Measurements from ENCODE around the gene SLC12A4. TPM values are rescaled to one million over a fixed set of nuclear protein-coding genes. Genes with fewer than 3 reads are reported as not detected.
"Not testable (repeated sequence)": the region's sequence is repeated elsewhere in the genome, so short reads cannot be mapped to it uniquely, and the experiment has no call there.

Gene SLC12A4
- total RNA-seq (2014; rRNA removed; shearing (Covaris generic)) = 10.0 and 14.1 TPM in 2 replicates

DNA sequence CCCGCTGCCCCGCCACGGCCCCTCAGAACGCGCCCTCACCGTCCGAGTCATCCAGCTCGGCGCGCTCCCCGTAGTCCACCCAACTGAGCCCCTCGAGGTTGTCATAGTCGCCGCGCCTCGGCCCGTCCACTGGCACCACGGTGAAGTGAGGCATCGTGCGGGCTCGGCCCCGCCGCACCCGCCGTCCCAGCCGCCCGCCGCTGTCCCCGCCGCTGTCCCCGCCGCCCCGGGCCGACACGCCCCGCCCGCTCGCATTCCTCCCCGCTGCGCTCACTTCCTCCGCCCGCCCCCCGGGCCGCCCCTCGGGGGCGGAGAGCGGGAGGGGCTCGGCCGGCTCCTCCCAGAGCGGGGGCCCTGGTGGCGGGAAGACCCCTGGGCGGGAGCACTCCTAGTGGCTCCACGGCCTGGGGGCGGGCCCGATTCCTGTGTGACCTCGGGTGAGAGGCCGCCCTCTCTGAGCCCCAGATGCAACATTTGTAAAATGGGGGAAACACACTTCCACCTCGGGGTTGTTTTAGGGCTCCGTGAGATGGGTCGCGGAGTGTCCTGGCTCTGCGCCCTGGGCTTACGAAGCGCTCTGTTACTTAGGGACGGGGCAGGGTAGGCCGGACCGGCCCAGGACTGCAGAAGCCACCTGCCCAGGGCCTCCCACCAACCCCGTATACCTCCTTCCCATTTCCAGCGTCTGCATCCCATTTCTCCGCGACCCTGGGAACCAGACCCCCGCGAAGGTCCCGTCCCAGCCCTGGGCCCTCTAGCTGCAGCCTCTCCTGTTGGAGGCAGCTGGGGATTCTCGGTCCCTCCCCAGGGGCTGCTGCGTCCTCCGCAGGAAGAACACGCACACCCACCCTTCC lies at the start of gene SLC12A4:
Gene SLC12A4, minus strand, starts transcription at position 238 of the 854 bp plus-strand sequence. Its CDS starts 84 bp downstream, at position 154.
- DNase-seq (ENCODE audit: low spot score) = peak; percentile 37

DNA sequence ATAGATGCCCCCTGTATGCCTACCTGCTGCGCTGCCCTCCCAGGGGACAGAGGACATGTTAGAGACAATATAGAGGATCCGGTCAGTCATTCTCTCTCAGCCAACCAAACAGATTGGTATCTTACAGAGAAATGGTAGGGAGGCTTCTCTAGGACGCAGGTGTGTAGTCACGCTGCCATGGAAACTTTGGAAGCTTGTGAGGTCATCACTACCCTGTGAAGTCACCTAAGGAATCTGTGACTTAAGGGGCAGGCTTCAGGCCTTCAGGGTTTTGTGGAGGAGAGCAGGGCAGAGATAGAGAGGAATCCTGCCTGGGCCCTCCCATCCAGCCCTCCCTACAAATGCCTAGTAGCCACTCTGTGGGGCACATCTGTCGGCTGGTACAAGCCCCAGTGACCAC lies 47.2 kb upstream of the SLC12A4 start, which contains the start of gene DPEP2NB:
Gene DPEP2NB, minus strand, starts transcription at position 231 of the 400 bp plus-strand sequence. Its CDS starts 141 bp downstream, at position 90.
- DNase-seq (ENCODE audit: low spot score) = no peak

DNA sequence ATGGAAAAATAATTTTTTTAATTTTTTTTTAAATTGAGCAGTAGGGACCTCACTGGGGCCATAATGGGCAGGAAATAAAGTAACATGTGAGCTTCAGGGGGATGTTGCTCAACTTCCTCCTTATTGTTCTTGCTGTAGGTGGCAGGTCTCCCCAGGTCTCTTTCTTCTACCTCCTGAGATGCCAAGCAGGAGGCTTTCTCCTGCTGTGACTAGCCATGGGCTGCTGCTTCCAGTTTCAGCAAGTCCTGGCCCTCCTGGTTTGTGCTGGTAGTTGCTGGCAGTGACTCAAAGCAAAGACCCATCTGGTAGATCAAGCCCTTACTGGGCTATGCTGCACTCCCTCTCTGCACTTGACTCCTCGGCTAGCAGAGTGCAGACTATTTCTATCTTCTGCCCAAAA lies 45.0 kb upstream of the SLC12A4 start:
- DNase-seq (ENCODE audit: low spot score) = no peak

DNA sequence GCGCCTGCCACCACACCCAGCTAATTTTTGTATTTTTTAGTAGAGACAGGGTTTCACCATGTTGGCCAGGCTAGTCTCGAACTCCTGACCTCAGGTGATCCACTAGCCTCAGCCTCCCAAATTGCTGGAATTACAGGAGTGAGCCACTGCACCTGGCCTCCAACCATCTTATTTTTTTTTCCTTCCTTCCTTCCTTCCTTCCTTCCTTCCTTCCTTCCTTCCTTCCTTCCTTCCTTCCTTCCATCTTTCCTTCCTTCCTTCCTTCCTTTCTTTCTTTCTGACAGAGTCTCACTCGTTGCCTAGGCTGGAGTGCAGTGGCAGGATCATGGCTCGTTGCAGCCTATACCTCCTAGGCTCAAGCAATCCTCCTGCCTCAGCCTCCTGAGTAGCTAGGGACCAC lies 41.4 kb upstream of the SLC12A4 start:
- DNase-seq (ENCODE audit: low spot score) = not testable (repeated sequence)

DNA sequence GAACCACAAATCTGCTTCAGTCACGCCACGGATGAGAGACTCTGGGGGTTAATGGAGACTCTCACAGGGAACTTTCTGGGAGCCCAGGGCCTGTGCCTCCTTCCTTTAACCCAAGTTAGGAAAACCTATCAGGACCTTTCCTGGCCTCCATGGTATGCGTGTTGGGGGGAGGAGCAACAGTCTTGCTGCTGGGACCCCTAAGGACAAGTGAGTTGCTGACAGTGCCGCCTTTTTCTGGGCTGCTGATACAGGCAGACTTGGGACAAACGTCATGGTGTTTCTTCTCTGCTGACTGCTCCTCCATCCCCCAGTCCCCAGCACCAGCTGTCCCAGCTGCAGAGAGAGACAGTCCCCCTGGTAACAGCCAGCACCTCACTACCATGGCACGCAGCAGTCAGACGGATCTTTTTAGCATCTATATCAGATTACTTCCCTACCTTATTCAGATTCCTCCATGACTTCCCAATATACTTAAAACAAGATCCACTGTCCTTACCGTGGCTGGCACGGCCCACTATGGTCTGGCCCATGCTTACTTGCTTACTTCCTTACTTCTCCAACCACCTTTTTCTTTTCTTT lies 40.8 kb upstream of the SLC12A4 start:
- no peak for DNase-seq (ENCODE audit: low spot score)

DNA sequence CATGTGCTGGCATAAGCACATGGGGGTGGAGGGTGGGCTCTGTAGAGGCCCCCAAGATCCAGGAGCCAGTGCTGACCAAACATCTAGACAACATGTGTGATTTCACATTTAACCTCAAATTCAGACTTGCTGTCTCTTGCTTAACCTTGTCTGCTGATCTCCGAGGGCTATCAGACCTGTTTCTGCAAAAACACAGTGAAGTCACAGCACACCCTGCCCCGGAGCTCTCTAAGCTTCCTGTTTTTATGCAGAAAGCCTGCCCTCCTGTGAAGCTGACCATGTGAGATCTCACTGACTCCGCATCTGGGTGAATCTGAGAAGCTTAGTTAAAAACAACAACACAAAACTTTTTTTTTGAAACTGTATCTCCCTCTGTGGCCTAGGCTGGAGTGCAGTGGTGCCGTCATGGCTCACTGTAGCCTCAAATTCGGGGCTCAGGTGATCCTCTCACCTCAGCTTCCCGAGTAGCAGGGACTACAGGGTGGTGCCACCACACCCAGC lies 37.4 kb upstream of the SLC12A4 start:
- no peak for DNase-seq (ENCODE audit: low spot score)

DNA sequence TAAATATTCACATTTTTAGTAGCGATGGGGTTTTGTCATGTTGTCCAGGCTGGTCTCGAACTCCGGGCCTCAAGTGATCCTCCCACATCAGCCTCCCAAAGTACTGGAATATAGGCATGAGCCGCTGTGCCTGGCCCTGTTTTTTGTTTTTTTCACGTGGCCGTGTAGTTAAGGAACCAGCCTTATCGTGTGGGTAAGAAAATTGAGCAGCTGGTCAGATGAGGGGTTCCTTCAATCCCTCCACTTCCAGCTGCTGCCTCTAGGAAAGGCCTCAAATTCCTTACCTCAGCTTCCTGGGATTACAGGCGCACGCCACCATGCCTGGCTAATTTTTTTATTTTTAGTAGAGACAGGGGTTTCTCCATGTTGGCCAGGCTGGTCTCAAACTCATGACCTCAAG lies 36.8 kb upstream of the SLC12A4 start:
- no peak for DNase-seq (ENCODE audit: low spot score)

DNA sequence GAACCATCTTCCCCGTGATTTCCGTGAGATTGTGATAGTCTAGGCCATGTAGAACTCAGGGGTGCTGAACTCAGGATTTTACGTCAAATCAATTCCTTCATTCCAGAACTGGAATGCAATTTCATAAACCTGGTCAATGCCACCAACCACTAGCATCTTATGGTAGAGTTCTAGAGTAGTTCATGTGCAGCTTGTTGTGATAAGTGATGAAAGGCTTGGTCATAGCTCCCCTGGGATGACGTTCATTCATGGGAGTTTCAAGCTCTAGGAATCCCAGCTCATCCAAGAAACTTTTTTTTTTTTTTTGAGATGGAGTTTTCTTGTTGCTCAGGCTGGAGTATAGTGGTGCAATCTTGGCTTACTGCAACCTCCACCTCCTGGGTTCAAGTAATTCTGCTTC lies 34.6 kb upstream of the SLC12A4 start:
- DNase-seq (ENCODE audit: low spot score) = no peak

DNA sequence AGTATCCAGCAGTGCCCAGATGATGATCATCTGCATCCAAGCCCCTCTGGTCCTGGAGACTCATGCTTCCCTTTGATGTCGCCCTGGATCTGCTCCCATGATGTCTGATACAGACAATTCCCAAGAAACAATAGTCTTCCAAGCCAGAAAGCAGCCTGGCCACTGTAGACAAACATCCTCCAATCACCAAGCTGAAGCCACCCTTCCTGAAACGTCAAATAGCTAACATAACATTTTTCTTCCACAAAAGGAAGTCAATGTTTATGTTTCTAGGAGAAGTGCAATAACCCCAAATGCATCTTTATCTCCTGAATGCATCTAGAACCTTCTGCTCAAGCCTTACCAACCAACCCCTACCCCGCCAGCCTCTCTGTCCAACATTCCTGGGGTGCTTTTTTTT lies 32.0 kb upstream of the SLC12A4 start:
- no peak for DNase-seq (ENCODE audit: low spot score)

DNA sequence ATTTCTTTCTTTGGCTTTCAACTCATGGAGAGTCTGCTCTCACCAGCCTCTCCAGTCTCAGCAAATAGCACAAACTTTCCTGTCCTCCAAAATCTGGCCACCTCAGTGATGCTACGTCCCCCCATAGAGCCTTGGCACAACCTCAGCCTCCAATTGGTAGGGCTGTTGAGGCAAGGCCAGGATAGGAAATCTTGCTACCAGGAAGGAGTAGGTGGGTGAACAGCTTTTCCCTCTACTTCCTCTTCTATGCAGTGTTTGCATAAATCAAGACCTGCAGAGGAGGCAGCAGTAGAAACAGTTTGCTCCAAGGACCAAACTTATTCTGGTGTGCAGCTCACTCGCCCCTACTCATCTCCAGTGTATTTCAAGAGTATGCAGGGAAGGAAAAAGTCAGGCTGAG lies 31.5 kb upstream of the SLC12A4 start:
- DNase-seq (ENCODE audit: low spot score) = no peak

DNA sequence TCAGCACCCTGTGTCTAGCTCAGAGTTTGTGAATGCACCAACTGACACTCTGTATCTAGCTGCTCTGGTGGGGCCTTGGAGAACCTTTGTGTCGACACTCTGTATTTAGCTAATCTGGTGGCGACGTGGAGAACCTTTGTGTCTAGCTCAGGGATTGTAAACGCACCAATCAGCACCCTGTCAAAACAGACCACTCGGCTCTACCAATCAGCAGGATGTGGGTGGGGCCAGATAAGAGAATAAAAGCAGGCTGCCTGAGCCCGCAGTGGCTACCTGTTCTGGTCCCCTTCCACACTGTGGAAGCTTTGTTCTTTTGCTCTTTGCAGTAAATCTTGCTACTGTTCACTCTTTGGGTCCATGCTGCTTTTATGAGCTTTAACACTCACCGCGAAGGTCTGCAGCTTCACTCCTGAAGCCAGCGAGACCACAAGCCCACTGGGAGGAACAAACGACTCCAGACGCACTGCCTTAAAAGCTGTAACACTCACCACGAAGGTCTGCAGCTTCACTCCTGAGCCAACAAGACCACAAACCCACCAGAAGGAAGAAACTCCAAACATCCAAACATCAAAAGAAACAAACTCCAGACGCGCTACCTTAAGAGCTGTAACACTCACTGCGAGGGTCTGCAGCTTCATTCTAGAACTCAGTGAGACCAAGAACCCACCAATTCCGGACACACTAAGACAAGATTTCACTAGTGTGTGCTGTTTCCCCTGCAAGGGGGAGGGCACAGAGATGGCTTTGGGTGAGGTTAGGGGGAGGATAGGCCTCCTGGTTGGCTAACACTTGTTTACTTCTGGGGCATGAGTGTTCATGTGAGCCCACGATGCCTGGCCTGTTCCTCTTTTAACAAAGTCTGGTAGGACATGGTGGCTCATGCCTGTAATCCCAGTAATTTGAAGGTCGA lies 30.6 kb upstream of the SLC12A4 start, which contains the start of gene DPEP2:
Gene DPEP2, minus strand, starts transcription at position 706 of the 910 bp plus-strand sequence. CDS start 6,272 bp downstream, outside the sequence.
- not testable (repeated sequence) for DNase-seq (ENCODE audit: low spot score)

DNA sequence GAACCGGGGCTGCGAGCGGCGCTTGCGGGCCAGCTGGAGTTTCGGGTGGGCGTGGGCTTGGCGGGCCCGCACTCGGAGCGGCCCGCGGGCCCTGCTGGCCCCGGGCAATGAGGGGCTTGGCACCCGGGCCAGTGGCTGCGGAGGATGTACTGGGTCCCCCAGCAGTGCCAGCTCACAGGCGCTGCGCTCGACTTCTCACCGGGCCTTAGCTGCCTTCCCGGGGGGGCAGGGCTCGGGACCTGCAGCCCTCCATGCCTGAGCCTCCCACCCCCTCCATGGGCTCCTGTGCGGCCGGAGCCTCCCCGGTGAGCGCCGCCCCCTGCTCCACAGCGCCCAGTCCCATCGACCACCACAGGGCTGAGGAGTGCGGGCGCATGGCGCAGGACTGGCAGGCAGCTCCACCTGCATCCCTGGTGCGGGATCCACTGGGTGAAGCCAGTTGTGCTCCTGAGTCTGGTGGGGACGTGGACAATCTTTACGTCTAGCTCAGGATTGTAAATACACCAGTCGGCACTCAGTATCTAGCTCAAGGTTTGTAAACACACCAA lies 29.9 kb upstream of the SLC12A4 start:
- DNase-seq (ENCODE audit: low spot score) = not testable (repeated sequence)

DNA sequence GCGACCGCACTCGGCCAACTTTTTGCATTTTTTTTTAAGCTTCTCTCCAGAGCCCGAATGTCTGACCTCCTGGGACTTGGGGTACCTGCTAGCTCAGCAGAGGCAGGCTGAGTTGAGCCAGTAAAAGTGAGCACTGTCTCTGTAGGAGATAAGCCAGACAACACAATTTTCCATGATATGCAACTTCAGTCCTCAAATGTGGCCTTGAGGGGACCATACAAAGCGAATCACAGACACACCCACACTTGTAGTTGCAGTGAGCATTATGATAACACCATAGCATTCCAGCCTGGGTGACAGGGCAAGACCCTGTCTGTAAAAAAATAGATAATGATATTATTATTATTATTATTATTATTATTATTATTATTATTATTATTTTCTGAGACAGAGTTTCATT lies 28.2 kb upstream of the SLC12A4 start:
- no peak for DNase-seq (ENCODE audit: low spot score)

DNA sequence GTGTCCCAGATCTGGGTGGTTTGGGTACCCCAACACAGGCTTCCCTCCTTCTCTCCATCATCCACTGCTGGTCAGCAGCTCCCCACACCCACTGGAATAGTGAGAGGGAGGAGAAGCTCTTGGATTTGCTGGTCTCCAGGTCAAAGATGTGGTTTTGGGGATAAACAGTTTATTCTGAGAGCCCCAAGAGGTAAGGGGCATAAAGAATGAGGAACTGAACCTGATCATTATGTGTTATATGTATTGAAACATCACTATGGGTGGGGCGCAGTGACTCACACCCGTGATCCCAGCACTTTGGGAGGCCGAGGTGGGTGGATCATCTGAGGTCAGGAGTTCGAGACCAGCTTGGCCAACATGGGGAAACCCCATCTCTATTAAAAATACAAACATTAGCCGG lies 27.0 kb upstream of the SLC12A4 start:
- no peak for DNase-seq (ENCODE audit: low spot score)

DNA sequence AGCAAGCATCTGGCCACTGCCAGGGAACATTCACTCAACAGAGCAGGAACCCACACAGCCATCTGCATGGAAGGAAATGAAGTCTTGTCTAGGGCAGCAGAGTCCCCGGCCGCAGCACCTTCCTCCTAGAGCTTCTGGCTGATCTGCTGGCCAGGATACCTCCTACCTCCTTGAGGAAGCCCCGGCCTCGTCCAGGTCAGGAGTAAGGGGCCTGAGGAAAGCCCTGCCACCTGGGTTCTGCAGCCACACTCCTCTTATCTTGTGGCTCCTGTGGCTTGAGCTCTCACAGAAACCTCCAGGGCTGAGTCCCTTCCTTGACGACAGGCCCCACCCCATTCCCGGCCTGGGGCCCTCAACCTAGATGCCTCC lies 25.6 kb upstream of the SLC12A4 start:
- DNase-seq (ENCODE audit: low spot score) = not testable (repeated sequence)

DNA sequence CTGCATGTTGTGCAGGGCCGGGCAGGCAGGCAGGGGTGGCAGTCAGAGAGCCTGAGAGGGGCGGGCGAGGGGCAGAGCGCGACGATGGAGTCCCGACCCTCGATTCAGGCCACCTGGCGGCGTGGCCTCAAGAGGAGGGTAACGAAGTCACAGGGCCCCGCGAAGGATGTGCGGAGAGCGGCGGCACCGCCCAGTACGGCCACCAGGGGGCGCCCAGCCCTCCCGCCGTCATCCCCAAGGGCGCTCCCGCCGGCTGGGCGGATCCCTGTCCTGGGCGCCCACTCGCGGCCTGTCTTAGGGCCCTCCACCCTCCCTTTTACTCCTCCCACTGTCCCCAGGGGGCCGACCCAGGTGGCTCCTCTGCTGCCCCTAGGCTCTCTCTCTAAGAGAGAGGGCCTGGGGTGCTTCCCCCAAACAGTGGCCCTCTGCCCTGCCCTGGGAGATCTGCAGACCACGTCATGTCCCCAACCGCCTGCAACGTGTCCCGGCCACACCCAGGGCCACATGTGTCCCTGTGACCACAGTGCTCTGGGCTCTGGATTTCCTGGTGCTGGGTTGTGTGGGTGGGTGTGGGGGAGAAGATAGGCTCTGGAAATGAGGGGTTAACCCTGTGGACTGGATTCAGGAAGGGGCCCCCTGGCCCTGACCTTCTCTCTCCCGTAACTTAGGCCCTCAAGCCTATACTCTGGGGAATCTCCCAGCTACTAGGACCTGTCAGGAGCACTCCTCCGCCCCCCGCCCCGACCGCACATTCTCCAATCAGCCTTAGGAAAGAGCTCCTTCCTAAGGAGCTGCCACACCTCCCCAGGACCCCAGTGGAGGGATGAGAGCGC lies 25.0 kb upstream of the SLC12A4 start:
- peak; percentile 79 for DNase-seq (ENCODE audit: low spot score)

DNA sequence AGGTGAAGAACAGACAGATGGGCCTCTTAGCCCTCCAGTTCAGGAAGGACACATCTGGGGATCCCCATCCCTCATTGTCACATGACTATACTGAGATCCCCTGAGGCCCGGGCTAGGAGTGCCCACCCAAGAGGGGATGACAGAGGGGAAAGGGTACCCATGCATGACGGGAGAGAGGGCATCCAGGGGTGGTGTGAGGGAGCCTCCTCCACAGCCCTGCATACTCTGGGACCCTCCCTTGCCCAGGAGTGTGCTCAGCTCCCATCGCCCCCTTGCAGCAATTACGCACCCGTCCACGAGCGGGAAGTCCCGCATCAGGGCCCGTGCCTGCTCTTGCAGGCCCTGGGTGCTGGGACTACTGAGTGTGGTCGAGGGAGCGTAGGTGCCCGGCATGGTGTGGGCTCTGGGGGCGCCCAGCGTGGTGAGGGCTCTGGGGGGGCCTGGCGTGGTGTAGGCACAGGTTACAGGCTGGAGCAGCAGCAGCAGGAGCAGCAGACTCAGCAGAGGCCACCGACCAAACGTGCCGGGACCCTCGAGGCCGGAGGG lies 24.3 kb upstream of the SLC12A4 start:
- DNase-seq (ENCODE audit: low spot score) = no peak

DNA sequence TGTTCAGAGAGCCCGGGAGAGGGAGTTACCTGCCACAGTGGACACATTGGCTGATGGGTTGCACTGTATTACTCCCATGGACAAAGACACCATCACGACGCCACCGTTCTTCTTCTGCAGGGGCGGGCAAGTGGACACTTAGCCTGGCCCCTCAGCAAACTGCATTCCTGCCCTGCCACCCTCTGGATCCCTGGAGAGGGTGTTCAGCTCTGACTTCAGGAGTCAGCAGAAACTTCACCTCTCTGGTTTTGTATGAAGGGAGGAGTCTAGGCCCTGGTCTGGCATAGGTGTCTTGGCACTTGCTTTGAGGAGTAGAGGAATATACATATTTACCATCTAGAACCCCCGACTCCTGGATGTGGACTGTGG lies 21.6 kb upstream of the SLC12A4 start:
- DNase-seq (ENCODE audit: low spot score) = no peak

DNA sequence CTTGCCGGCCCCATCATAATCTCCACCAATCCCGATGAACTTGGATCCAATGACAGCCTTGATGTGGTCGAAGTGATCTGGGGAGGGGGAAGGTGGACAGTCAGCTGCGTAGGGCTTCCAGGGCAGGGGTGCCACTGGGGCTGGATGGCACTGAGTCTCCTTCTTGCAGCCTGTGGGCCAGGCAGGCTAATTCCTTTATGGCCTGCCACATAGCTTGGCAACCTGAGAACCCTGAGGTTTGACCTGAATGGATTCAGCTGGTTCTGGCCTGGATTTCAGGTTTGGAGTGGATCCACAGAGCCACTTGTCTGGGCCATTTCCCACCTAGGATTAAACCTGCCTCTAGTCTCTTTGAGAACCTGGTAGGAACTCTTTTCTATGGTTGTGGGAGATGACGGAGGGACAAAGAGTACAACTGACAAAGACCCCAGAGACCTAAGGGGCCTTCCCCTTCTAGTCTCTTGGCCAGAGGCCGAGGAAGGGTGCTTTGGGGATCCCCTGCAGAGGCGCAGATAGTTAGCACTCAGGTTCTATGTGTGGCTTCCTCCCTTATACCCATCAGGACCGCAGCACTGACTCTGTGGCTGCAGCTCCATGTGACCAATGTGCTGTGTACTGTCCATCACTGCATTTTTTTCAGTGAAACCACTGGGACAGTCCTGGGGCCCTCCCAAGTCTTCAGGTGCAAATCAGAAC lies 21.0 kb upstream of the SLC12A4 start:
- DNase-seq (ENCODE audit: low spot score) = no peak

DNA sequence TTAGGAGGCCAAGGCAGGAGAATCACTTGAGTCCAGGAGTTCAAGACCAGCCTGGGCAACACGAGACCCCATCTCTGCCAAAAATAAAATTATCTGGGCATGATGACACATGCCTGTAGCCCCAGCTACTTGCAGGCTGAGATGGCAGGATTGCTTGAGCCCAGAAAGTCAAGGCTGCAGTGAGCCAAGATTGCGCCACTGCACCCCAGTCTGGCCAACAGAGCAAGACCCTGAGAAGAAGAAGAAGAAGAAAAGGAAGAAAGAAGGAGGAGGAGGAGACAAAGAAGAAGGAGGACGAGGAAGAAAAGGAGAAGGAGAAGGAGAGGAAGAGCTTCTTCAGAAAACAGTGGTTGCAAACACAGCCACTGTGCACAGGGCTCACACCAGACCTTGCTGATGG lies 20.2 kb upstream of the SLC12A4 start:
- no peak for DNase-seq (ENCODE audit: low spot score)

All from HT-29 (cell line).